Mucosa of descending colon (tissue), 3 donors: Measurements from ENCODE around the gene ADARB1. TPM values are rescaled to one million over a fixed set of nuclear protein-coding genes. Genes with fewer than 3 reads are reported as not detected.

Source experiments
- ATAC-seq: fragments of 200-7000 bp; cut with Tn5 transposase; one replicate; pipeline ENCODE4 v1.9.1; 2020; ENCODE audit warnings: mild to moderate bottlenecking, moderate library complexity
- DNase-seq, 3 donors: peaks; one replicate each; pipeline ENCODE4 v3.0.0-alpha.2; 2020
- H3K36me3 ChIP-seq: fragments of 200-600 bp; one replicate; pipeline ENCODE4 v1.8.0; 2021; ENCODE audit warnings: low read depth, mild to moderate bottlenecking
- H3K4me1 ChIP-seq: fragments of 200-600 bp; one replicate; pipeline ENCODE4 v1.8.0; 2021; ENCODE audit warnings: low read depth, mild to moderate bottlenecking
- H3K4me3 ChIP-seq: fragments of 200-600 bp; one replicate; pipeline ENCODE4 v1.8.0; 2021; ENCODE audit warnings: mild to moderate bottlenecking
- H3K9me3 ChIP-seq: fragments of 200-600 bp; one replicate; pipeline ENCODE4 v1.8.0; 2021; ENCODE audit warnings: mild to moderate bottlenecking
- CTCF ChIP-seq: fragments of 200-600 bp; IDR thresholded peaks from one replicate; pipeline ENCODE4 v1.8.0; 2022; ENCODE audit warnings: antibody characterized with exemption, mild to moderate bottlenecking
- intact Hi-C, 2 donors: fragments of 100-400 bp; cut with DNase I in 1 of 2; cut with micrococcal nuclease in 1 of 2; formaldehyde crosslinking; loops; one replicate each; pipeline versions ENCODE4 v1.11.0 to v1.11.1; 2022; cut with DNase I, micrococcal nuclease
- total RNA-seq, 3 donors: library from RNA; stranded (reverse); fragmentation: NEBNext Ultra II Directional in 2 of 3; extraction: Animal tissue kit (Norgen Biotek cat#: 25700) in 2 of 3; gene quantifications; one replicate each; pipeline versions ENCODE4 v1.2.1 to v1.2.4, GENCODE V29; 2021 to 2023
- donor health status: DM: no; HTN: no; CAD: no; lungs with moderate emphysema.
- donor health status: DM: no; HTN: no; CAD: no.
- donor health status: DM: no; HTN: yes; CAD: no.

The ADARB1 gene
- total RNA-seq, 3 donors from 2014 or later = 5.4 to 91.2 (median 8.8) TPM

GRCh38 chr21:45124596-45124995 is 50.2 kb downstream of the ADARB1 start:
- H3K4me1 ChIP-seq = peaks cover 2% of the 10 kb centered on the region
- no peaks in the 10 kb centered on the region for H3K9me3 ChIP-seq
- DNase-seq (no peak), ATAC-seq (no peak)
- intact Hi-C loops = no loop called here
- no peaks in the 10 kb centered on the region for H3K36me3 ChIP-seq
- no peak overlapping the region for H3K4me3 ChIP-seq
- TF ChIP-seq CTCF = no peak

GRCh38 chr21:45125357-45125756 is 51.0 kb downstream of the ADARB1 start:
- no peaks in the 10 kb centered on the region for H3K36me3 ChIP-seq
- TF ChIP-seq CTCF = no peak
- no peak overlapping the region for H3K4me3 ChIP-seq
- DNase-seq (no peak), ATAC-seq (no peak)
- intact Hi-C loops = no loop called here
- no peaks in the 10 kb centered on the region for H3K9me3 ChIP-seq
- peaks cover 7% of the 10 kb centered on the region for H3K4me1 ChIP-seq

GRCh38 chr21:45126204-45126626 is 51.8 kb downstream of the ADARB1 start:
- ATAC-seq (no peak), DNase-seq (no peak)
- Histone ChIP-seq H3K4me1 (peaks cover 11% of the 10 kb centered on the region), H3K9me3 (no peaks in the 10 kb centered on the region), H3K36me3 (no peaks in the 10 kb centered on the region), H3K4me3 (no peak overlapping the region)
- no peak for TF ChIP-seq CTCF
- intact Hi-C loops = no loop called here

- TF ChIP-seq CTCF = no peak
These were observed 52.6 kb downstream of the ADARB1 start for GRCh38 chr21:45126983-45127382.

GRCh38 chr21:45127937-45128336 is 53.6 kb downstream of the ADARB1 start:
- Histone ChIP-seq H3K4me3 (no peak overlapping the region), H3K4me1 (peaks cover 11% of the 10 kb centered on the region), H3K36me3 (no peaks in the 10 kb centered on the region), H3K9me3 (no peaks in the 10 kb centered on the region)
- no peak for TF ChIP-seq CTCF
- intact Hi-C loops = no loop called here
- no peak for ATAC-seq
- DNase-seq = no peak

More at GRCh38 chr21:45126983-45127382, 52.6 kb downstream of the ADARB1 start:
- H3K4me3 ChIP-seq = no peak overlapping the region
- ATAC-seq (no peak), DNase-seq (no peak)
- H3K4me1 ChIP-seq = peaks cover 11% of the 10 kb centered on the region
- H3K9me3 ChIP-seq = no peaks in the 10 kb centered on the region
- intact Hi-C loops = no loop called here
- no peaks in the 10 kb centered on the region for H3K36me3 ChIP-seq

- Histone ChIP-seq H3K4me1 (peaks cover 11% of the 10 kb centered on the region), H3K9me3 (no peaks in the 10 kb centered on the region), H3K36me3 (no peaks in the 10 kb centered on the region), H3K4me3 (no peak overlapping the region)
- TF ChIP-seq CTCF = peak; percentile 83
- DNase-seq (peak; percentile 76 to 83 (median 83)), ATAC-seq (peak; percentile 93)
- intact Hi-C loops = no loop called here
These were observed 54.3 kb downstream of the ADARB1 start for GRCh38 chr21:45128613-45129188.
